H1 (cell line): ENCODE results near the gene MORN5. TPM values are rescaled to one million over a fixed set of nuclear protein-coding genes. Genes with fewer than 3 reads are reported as not detected.

Experiments
- polyA plus RNA-seq, 7 experiments: library from polyadenylated mRNA; depleted of rRNA in 3 of 7; stranded (reverse) in 5 of 7; unstranded in 2 of 7; fragments of >200 nt in 5 of 7; fragments of 200-250 nt in 2 of 7; gene quantifications; 1 replicate in 5 of 7; 2 replicates in 1 of 7; 4 replicates in 1 of 7; pipeline versions ENCODE4 v1.2.1 to v1.2.3, GENCODE V29; 2011 to 2013; ENCODE audit warnings: missing spikeins in 2 of 7, mixed read lengths in 2 of 7
- total RNA-seq: library from RNA; stranded (reverse); fragmentation: NEBNext Ultra II Directional; extraction: Animal tissue kit (Norgen Biotek cat#: 25700); gene quantifications from 2 replicates; pipeline ENCODE4 v1.2.1, GENCODE V29; 2021
- TF ChIP-seq, protein P1 (sequence below): fragments of 300-600 bp; sonication (generic); IDR thresholded peaks from 2 replicates; pipeline ENCODE4 v1.7.1; 2012; ENCODE audit warnings: low read length, moderate library complexity, mild to moderate bottlenecking, inconsistent platforms; ENCODE audit not compliant: insufficient replicate concordance
- TF ChIP-seq, protein P2 (sequence below): IDR thresholded peaks from 2 replicates; pipeline ENCODE4 v1.6.1; 2011; ENCODE audit warnings: low read length, improper control_type of control experiment

The MORN5 gene
- total and polyA plus RNA-seq, 2 of the 8 experiments (the other 6 are each of a cell fraction or from before 2014, with no cell fraction given): not detected

GRCh38 chr9:122115176-122116035, 44.3 kb upstream of the MORN5 start (continued):
- TF ChIP-seq, protein P1, sequence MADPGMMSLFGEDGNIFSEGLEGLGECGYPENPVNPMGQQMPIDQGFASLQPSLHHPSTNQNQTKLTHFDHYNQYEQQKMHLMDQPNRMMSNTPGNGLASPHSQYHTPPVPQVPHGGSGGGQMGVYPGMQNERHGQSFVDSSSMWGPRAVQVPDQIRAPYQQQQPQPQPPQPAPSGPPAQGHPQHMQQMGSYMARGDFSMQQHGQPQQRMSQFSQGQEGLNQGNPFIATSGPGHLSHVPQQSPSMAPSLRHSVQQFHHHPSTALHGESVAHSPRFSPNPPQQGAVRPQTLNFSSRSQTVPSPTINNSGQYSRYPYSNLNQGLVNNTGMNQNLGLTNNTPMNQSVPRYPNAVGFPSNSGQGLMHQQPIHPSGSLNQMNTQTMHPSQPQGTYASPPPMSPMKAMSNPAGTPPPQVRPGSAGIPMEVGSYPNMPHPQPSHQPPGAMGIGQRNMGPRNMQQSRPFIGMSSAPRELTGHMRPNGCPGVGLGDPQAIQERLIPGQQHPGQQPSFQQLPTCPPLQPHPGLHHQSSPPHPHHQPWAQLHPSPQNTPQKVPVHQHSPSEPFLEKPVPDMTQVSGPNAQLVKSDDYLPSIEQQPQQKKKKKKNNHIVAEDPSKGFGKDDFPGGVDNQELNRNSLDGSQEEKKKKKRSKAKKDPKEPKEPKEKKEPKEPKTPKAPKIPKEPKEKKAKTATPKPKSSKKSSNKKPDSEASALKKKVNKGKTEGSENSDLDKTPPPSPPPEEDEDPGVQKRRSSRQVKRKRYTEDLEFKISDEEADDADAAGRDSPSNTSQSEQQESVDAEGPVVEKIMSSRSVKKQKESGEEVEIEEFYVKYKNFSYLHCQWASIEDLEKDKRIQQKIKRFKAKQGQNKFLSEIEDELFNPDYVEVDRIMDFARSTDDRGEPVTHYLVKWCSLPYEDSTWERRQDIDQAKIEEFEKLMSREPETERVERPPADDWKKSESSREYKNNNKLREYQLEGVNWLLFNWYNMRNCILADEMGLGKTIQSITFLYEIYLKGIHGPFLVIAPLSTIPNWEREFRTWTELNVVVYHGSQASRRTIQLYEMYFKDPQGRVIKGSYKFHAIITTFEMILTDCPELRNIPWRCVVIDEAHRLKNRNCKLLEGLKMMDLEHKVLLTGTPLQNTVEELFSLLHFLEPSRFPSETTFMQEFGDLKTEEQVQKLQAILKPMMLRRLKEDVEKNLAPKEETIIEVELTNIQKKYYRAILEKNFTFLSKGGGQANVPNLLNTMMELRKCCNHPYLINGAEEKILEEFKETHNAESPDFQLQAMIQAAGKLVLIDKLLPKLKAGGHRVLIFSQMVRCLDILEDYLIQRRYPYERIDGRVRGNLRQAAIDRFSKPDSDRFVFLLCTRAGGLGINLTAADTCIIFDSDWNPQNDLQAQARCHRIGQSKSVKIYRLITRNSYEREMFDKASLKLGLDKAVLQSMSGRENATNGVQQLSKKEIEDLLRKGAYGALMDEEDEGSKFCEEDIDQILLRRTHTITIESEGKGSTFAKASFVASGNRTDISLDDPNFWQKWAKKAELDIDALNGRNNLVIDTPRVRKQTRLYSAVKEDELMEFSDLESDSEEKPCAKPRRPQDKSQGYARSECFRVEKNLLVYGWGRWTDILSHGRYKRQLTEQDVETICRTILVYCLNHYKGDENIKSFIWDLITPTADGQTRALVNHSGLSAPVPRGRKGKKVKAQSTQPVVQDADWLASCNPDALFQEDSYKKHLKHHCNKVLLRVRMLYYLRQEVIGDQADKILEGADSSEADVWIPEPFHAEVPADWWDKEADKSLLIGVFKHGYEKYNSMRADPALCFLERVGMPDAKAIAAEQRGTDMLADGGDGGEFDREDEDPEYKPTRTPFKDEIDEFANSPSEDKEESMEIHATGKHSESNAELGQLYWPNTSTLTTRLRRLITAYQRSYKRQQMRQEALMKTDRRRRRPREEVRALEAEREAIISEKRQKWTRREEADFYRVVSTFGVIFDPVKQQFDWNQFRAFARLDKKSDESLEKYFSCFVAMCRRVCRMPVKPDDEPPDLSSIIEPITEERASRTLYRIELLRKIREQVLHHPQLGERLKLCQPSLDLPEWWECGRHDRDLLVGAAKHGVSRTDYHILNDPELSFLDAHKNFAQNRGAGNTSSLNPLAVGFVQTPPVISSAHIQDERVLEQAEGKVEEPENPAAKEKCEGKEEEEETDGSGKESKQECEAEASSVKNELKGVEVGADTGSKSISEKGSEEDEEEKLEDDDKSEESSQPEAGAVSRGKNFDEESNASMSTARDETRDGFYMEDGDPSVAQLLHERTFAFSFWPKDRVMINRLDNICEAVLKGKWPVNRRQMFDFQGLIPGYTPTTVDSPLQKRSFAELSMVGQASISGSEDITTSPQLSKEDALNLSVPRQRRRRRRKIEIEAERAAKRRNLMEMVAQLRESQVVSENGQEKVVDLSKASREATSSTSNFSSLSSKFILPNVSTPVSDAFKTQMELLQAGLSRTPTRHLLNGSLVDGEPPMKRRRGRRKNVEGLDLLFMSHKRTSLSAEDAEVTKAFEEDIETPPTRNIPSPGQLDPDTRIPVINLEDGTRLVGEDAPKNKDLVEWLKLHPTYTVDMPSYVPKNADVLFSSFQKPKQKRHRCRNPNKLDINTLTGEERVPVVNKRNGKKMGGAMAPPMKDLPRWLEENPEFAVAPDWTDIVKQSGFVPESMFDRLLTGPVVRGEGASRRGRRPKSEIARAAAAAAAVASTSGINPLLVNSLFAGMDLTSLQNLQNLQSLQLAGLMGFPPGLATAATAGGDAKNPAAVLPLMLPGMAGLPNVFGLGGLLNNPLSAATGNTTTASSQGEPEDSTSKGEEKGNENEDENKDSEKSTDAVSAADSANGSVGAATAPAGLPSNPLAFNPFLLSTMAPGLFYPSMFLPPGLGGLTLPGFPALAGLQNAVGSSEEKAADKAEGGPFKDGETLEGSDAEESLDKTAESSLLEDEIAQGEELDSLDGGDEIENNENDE: no peak
- TF ChIP-seq, protein P2, sequence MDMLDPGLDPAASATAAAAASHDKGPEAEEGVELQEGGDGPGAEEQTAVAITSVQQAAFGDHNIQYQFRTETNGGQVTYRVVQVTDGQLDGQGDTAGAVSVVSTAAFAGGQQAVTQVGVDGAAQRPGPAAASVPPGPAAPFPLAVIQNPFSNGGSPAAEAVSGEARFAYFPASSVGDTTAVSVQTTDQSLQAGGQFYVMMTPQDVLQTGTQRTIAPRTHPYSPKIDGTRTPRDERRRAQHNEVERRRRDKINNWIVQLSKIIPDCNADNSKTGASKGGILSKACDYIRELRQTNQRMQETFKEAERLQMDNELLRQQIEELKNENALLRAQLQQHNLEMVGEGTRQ: no peak
